Esophagus squamous epithelium (tissue), 4 donors: ENCODE data around the gene MGAT5.

Experiments
- CTCF ChIP-seq, 6 experiments: fragments of 450-650 bp in 4 of 6; fragments of 200-600 bp in 2 of 6; sonication (generic) in 2 of 6; IDR thresholded peaks; one replicate each; pipeline ENCODE4 v1.5.1; 2016 to 2019; ENCODE audit warnings: antibody characterized with exemption in 6 of 6, mild to moderate bottlenecking in 4 of 6, moderate library complexity in 4 of 6
- POLR2A ChIP-seq, 4 donors: fragments of 450-650 bp; IDR thresholded peaks; one replicate each; pipeline ENCODE4 v1.6.1; 2017; ENCODE audit warnings: antibody characterized with exemption in 4 of 4, mild to moderate bottlenecking in 4 of 4, moderate library complexity in 3 of 4

GRCh38 chr2:134216152-134216829 lies 37.6 kb upstream of the MGAT5 start:
- TF ChIP-seq CTCF (IDR thresholded peaks at IDR 0.05) = no peak
- TF ChIP-seq POLR2A (IDR thresholded peaks at IDR 0.05) = no peak
